Keratinocyte (primary cell): ENCODE measurements around the gene MPPED1. TPM values are rescaled to one million over a fixed set of nuclear protein-coding genes. Genes with fewer than 3 reads are reported as not detected.

ENCODE experiments used
- DNase-seq: peaks from one replicate; pipeline ENCODE4 v3.0.0-alpha.2; 2011; ENCODE audit warnings: low read depth, missing footprints, low spot score
- FAIRE-seq: peaks from 2 replicates; lab custom pipeline; 2011; peaks lifted over from hg19 to GRCh38; lab: Jason Lieb, UNC
- H2AFZ ChIP-seq: 2 replicates; pipeline ENCODE4 v1.6.0; 2012; ENCODE audit warnings: low read length, control low read depth, inconsistent platforms; ENCODE audit not compliant: control insufficient read depth
- H3K27ac ChIP-seq: 2 replicates; pipeline ENCODE4 v1.5.1; 2011; ENCODE audit warnings: low read length; ENCODE audit not compliant: control insufficient read depth, insufficient read depth
- H3K27me3 ChIP-seq: 3 replicates; pipeline ENCODE4 v1.6.0; 2011; ENCODE audit warnings: low read length; ENCODE audit not compliant: control insufficient read depth, insufficient read depth; ENCODE audit errors: extremely low read depth
- H3K36me3 ChIP-seq, 2 experiments: 2 replicates in 1 of 2; 3 replicates in 1 of 2; pipeline ENCODE4 v1.5.1; 2011; ENCODE audit warnings: low read length in 2 of 2, mild to moderate bottlenecking in 1 of 2; ENCODE audit not compliant: control insufficient read depth in 2 of 2, insufficient read depth in 2 of 2; ENCODE audit errors: extremely low read depth in 1 of 2
- H3K4me1 ChIP-seq: 3 replicates; pipeline ENCODE4 v1.5.1; 2011; ENCODE audit warnings: low read length; ENCODE audit not compliant: control insufficient read depth, insufficient read depth; ENCODE audit errors: extremely low read depth
- H3K4me2 ChIP-seq: 3 replicates; pipeline ENCODE4 v1.6.0; 2011; ENCODE audit warnings: low read depth, low read length; ENCODE audit not compliant: control insufficient read depth, insufficient read depth; ENCODE audit errors: extremely low read depth
- H3K4me3 ChIP-seq, 3 experiments: fragments of 200-600 bp in 1 of 3; sonication (generic) in 1 of 3; 2 replicates in 2 of 3; 3 replicates in 1 of 3; pipeline ENCODE4 v1.5.1; 2011 to 2016; ENCODE audit warnings: low read length in 3 of 3, mild to moderate bottlenecking in 3 of 3, control low read depth in 2 of 3, inconsistent platforms in 1 of 3, low read depth in 1 of 3, mixed read lengths in 1 of 3, mixed run types in 1 of 3, moderate library complexity in 1 of 3; ENCODE audit not compliant: control insufficient read depth in 2 of 3, insufficient read depth in 2 of 3; ENCODE audit errors: extremely low read depth in 1 of 3
- H3K79me2 ChIP-seq: 2 replicates; pipeline ENCODE4 v1.6.0; 2012; ENCODE audit warnings: low read length; ENCODE audit not compliant: control insufficient read depth, insufficient read depth
- H3K9ac ChIP-seq: 3 replicates; pipeline ENCODE4 v1.6.0; 2011; ENCODE audit warnings: low read length; ENCODE audit not compliant: control insufficient read depth, insufficient read depth; ENCODE audit errors: extremely low read depth
- H3K9me1 ChIP-seq: 3 replicates; pipeline ENCODE4 v1.6.0; 2011; ENCODE audit warnings: low read length; ENCODE audit not compliant: control insufficient read depth, insufficient read depth; ENCODE audit errors: extremely low read depth
- H3K9me3 ChIP-seq: 2 replicates; pipeline ENCODE4 v1.5.1; 2012; ENCODE audit warnings: low read depth, low read length; ENCODE audit not compliant: control insufficient read depth
- H4K20me1 ChIP-seq: 3 replicates; pipeline ENCODE4 v1.6.0; 2011; ENCODE audit warnings: low read length; ENCODE audit not compliant: control insufficient read depth, insufficient read depth; ENCODE audit errors: extremely low read depth
- CTCF ChIP-seq, 3 experiments: IDR thresholded peaks in 1 of 3; conservative IDR thresholded peaks in 1 of 3; optimal IDR thresholded peaks in 1 of 3; 2 replicates in 2 of 3; 3 replicates in 1 of 3; pipeline versions ENCODE3 to v1.5.1; 2011; ENCODE audit warnings: low read length in 3 of 3, mild to moderate bottlenecking in 3 of 3, moderate library complexity in 2 of 3, control low read depth in 1 of 3, inconsistent platforms in 1 of 3; ENCODE audit not compliant: insufficient read depth in 2 of 3; ENCODE audit errors: extremely low read depth in 1 of 3
- EZH2 ChIP-seq: IDR thresholded peaks from one replicate; pipeline ENCODE4 v1.6.1; 2012; ENCODE audit warnings: inconsistent platforms, mild to moderate bottlenecking, low read length, moderate library complexity
- dilution Hi-C: fragments of 300-500 bp; cut with MboI; formaldehyde crosslinking; loops from one replicate; pipeline ENCODE4 v1.7.0; 2020; ENCODE audit warnings: low sequenced_read_pairs; ENCODE audit not compliant: extremely low pct_ligation_motif_present
- polyA plus RNA-seq, 5 experiments: library from polyadenylated mRNA; depleted of rRNA in 3 of 5; stranded (reverse) in 3 of 5; stranded (forward) in 1 of 5; unstranded in 1 of 5; fragments of >200 nt; gene quantifications; 1 replicate in 1 of 5; 2 replicates in 3 of 5; 3 replicates in 1 of 5; pipeline versions ENCODE4 v1.2.1 to v1.2.3, GENCODE V29; 2011 to 2012; ENCODE audit warnings: missing spikeins in 2 of 5, low read depth in 1 of 5, low replicate concordance in 1 of 5

The MPPED1 gene
- polyA plus RNA-seq, 1 donor (not counting 4 experiments of a cell fraction or from before 2014, with no cell fraction given) = not detected

GRCh38 chr22:43493297-43493696, 81.5 kb downstream of the MPPED1 start:
- Histone ChIP-seq H3K9me3 (no peaks in the 10 kb centered on the region), H2AFZ (no peak overlapping the region), H3K4me3 (no peak overlapping the region), H3K27ac (no peak overlapping the region), H3K27me3 (no peaks in the 10 kb centered on the region), H4K20me1 (no peaks in the 10 kb centered on the region), H3K36me3 (no peaks in the 10 kb centered on the region), H3K9me1 (no peaks in the 10 kb centered on the region), H3K9ac (no peak overlapping the region), H3K4me2 (no peak overlapping the region), H3K4me1 (no peaks in the 10 kb centered on the region), H3K79me2 (no peaks in the 10 kb centered on the region)
- TF ChIP-seq CTCF (optimal IDR thresholded peaks at IDR 0.05 in 1 of 3, IDR thresholded peaks at IDR 0.05 in 1 of 3, conservative IDR thresholded peaks at IDR 0.05 in 1 of 3; ENCODE audit: extremely low read depth in 1 of 3, insufficient read depth in 2 of 3, low read length in 3 of 3) = no peak
- no peak for TF ChIP-seq EZH2
- DNase-seq = no peak
- dilution Hi-C loops = no loop called here
- FAIRE-seq = no peak

GRCh38 chr22:43497956-43498855, 86.4 kb downstream of the MPPED1 start:
- dilution Hi-C loops = no loop called here
- Histone ChIP-seq H3K9me3 (no peaks in the 10 kb centered on the region), H3K27me3 (no peaks in the 10 kb centered on the region), H2AFZ (no peak overlapping the region), H4K20me1 (no peaks in the 10 kb centered on the region), H3K27ac (no peak overlapping the region), H3K36me3 (no peaks in the 10 kb centered on the region), H3K9ac (no peak overlapping the region), H3K4me1 (no peaks in the 10 kb centered on the region), H3K4me3 (no peak overlapping the region), H3K9me1 (no peaks in the 10 kb centered on the region), H3K4me2 (no peak overlapping the region), H3K79me2 (no peaks in the 10 kb centered on the region)
- no peak for DNase-seq
- no peak for FAIRE-seq
- TF ChIP-seq EZH2 = no peak
- TF ChIP-seq CTCF (optimal IDR thresholded peaks at IDR 0.05 in 1 of 3, IDR thresholded peaks at IDR 0.05 in 1 of 3, conservative IDR thresholded peaks at IDR 0.05 in 1 of 3; ENCODE audit: extremely low read depth in 1 of 3, insufficient read depth in 2 of 3, low read length in 3 of 3) = no peak
